Ishikawa (cell line): ENCODE results near the gene ATP5PF.

ENCODE experiments used
- CREB1 ChIP-seq: IDR thresholded peaks from 2 replicates; pipeline ENCODE4 v1.6.1; 2012; ENCODE audit warnings: low read depth
- YY1 ChIP-seq: IDR thresholded peaks from 2 replicates; pipeline ENCODE4 v1.6.1; 2012; ENCODE audit warnings: low read depth

GRCh38 chr21:25760677-25761076, 26.0 kb upstream of the ATP5PF start:
- TF ChIP-seq CREB1 = no peak
- no peak for TF ChIP-seq YY1
